Upper lobe of right lung (tissue), 1 donor: ENCODE data around the gene EIF3K. TPM values are rescaled to one million over a fixed set of nuclear protein-coding genes. Genes with fewer than 3 reads are reported as not detected.
"Not testable (repeated sequence)": the region's sequence is repeated elsewhere in the genome, so short reads cannot be mapped to it uniquely, and the experiment has no call there.

Source experiments
- ATAC-seq: fragments of 200-7000 bp; cut with Tn5 transposase; one replicate; pipeline ENCODE4 v1.9.1; 2020; ENCODE audit warnings: mild to moderate bottlenecking, moderate library complexity
- DNase-seq: peaks from one replicate; pipeline ENCODE4 v3.0.0-alpha.2; 2020
- H3K27ac ChIP-seq: fragments of 200-600 bp; one replicate; pipeline ENCODE4 v1.8.0; 2022
- H3K27me3 ChIP-seq: fragments of 200-600 bp; one replicate; pipeline ENCODE4 v1.8.0; 2022; ENCODE audit warnings: mild to moderate bottlenecking
- H3K36me3 ChIP-seq: fragments of 200-600 bp; one replicate; pipeline ENCODE4 v1.8.0; 2022
- H3K4me1 ChIP-seq: fragments of 200-600 bp; one replicate; pipeline ENCODE4 v1.8.0; 2022
- H3K4me3 ChIP-seq: fragments of 200-600 bp; one replicate; pipeline ENCODE4 v1.8.0; 2022; ENCODE audit warnings: mild to moderate bottlenecking
- H3K9me3 ChIP-seq: fragments of 200-600 bp; one replicate; pipeline ENCODE4 v1.8.0; 2022
- intact Hi-C: fragments of 100-400 bp; cut with DNase I; formaldehyde crosslinking; loops from one replicate; pipeline ENCODE4 v1.11.0; 2022
- total RNA-seq: library from RNA; stranded (reverse); fragmentation: NEBNext Ultra II Directional; extraction: Animal tissue kit (Norgen Biotek cat#: 25700); gene quantifications from one replicate; pipeline ENCODE4 v1.2.1, GENCODE V29; 2021
- TF ChIP-seq, protein P1 (sequence below): fragments of 200-600 bp; IDR thresholded peaks from one replicate; pipeline ENCODE4 v1.8.0; 2022; ENCODE audit warnings: antibody characterized with exemption
- donor health status: DM: no; HTN: yes; CAD: no; lungs with severe emphysema.

Gene EIF3K
- total RNA-seq, 1 donor from 2014 or later, result 215 TPM

GRCh38 chr19:38596057-38596981, 22.7 kb upstream of the EIF3K start:
- H3K27me3 ChIP-seq, result no peaks in the 10 kb centered on the region
- DNase-seq (peak; percentile 86), ATAC-seq (peak; percentile 92)
- H3K9me3 ChIP-seq, result no peaks in the 10 kb centered on the region
- H3K4me3 ChIP-seq, result peak overlapping the region; percentile 15
- intact Hi-C loops, result no loop called here
- no peaks in the 10 kb centered on the region for H3K4me1 ChIP-seq
- no peak overlapping the region for H3K27ac ChIP-seq
- H3K36me3 ChIP-seq, result no peaks in the 10 kb centered on the region
- TF ChIP-seq, protein P1, sequence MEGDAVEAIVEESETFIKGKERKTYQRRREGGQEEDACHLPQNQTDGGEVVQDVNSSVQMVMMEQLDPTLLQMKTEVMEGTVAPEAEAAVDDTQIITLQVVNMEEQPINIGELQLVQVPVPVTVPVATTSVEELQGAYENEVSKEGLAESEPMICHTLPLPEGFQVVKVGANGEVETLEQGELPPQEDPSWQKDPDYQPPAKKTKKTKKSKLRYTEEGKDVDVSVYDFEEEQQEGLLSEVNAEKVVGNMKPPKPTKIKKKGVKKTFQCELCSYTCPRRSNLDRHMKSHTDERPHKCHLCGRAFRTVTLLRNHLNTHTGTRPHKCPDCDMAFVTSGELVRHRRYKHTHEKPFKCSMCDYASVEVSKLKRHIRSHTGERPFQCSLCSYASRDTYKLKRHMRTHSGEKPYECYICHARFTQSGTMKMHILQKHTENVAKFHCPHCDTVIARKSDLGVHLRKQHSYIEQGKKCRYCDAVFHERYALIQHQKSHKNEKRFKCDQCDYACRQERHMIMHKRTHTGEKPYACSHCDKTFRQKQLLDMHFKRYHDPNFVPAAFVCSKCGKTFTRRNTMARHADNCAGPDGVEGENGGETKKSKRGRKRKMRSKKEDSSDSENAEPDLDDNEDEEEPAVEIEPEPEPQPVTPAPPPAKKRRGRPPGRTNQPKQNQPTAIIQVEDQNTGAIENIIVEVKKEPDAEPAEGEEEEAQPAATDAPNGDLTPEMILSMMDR, result no peak

- Histone ChIP-seq H3K27ac (no peak overlapping the region), H3K27me3 (no peaks in the 10 kb centered on the region), H3K36me3 (no peaks in the 10 kb centered on the region), H3K4me1 (no peaks in the 10 kb centered on the region), H3K4me3 (no peak overlapping the region), H3K9me3 (no peaks in the 10 kb centered on the region)
- intact Hi-C loops, result no loop called here
- DNase-seq (no peak), ATAC-seq (no peak)
- TF ChIP-seq, protein P1, result no peak
These were observed 21.9 kb upstream of the EIF3K start for GRCh38 chr19:38597075-38597474.

- Histone ChIP-seq H3K9me3 (no peaks in the 10 kb centered on the region), H3K27ac (no peak overlapping the region), H3K4me3 (no peak overlapping the region), H3K4me1 (no peaks in the 10 kb centered on the region), H3K27me3 (no peaks in the 10 kb centered on the region), H3K36me3 (no peaks in the 10 kb centered on the region)
- TF ChIP-seq, protein P1, result no peak
- intact Hi-C loops, result no loop called here
- no peak for ATAC-seq
- no peak for DNase-seq
These were observed 19.3 kb upstream of the EIF3K start for GRCh38 chr19:38599722-38600121.

GRCh38 chr19:38602856-38603255, 16.1 kb upstream of the EIF3K start:
- intact Hi-C loops, ATAC-seq, H3K9me3 ChIP-seq, H3K4me3 ChIP-seq, H3K27ac ChIP-seq, DNase-seq, H3K4me1 ChIP-seq, H3K27me3 ChIP-seq, H3K36me3 ChIP-seq: not testable (repeated sequence)

GRCh38 chr19:38606131-38606530, 12.9 kb upstream of the EIF3K start:
- intact Hi-C loops, result no loop called here
- TF ChIP-seq, protein P1, result no peak
- Histone ChIP-seq H3K27ac (no peak overlapping the region), H3K4me1 (no peaks in the 10 kb centered on the region), H3K27me3 (no peaks in the 10 kb centered on the region), H3K4me3 (no peak overlapping the region), H3K9me3 (no peaks in the 10 kb centered on the region), H3K36me3 (no peaks in the 10 kb centered on the region)
- ATAC-seq (no peak), DNase-seq (no peak)

DNA sequence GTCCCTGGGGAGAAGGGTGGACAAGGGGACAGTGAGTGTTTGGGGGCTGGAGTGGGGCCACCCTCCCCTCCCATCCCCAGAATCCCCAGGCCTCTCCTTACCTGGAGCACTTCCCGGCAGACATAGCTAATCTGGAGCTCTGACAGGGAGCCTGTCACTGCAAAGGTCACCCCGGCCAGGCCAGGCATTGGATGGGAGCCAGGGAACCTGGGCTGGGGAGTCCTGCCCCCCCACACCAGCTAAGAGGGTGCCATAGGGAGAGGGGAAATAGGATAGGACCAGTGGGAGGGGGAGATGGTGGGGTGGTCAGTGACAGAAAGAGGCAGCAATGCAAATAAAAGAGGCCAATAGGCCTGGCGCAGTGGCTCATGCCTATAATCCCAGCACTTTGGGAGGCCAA, 4.7 kb upstream of the EIF3K start:
- Histone ChIP-seq H3K27me3 (no peaks in the 10 kb centered on the region), H3K36me3 (no peaks in the 10 kb centered on the region), H3K4me1 (peaks cover 9% of the 10 kb centered on the region), H3K4me3 (no peak overlapping the region), H3K27ac (no peak overlapping the region), H3K9me3 (no peaks in the 10 kb centered on the region)
- TF ChIP-seq, protein P1, result no peak
- DNase-seq (no peak), ATAC-seq (no peak)
- intact Hi-C loops, result no loop called here
